ENCODE measurements around the gene NKX2-8.

Gene NKX2-8

DNA sequence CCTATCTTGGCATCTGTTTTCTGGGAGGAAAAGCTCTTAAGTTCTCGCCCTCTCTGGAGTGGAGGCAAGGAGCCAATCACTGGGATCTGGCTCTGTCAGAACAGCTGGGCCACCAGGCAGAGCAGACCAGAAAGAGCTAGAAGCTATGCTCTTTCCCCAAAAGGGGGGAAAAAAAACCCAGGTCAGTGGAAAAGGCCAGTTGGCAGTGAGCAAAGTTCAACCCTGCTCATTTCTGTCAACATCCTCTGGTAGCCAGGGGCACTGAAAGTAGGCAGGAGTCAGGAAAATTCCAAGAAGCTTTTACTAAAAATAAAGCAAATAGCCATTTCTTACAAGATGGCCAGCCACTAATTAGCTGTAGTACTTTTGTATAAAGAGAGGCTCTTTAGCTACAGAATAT, 42.6 kb upstream of the NKX2-8 start:
- TF ChIP-seq POLR2AphosphoS5 (IDR thresholded peaks at IDR 0.05; ENCODE audit: low read depth) (no peak), GABPA (IDR thresholded peaks at IDR 0.05; ENCODE audit: low read depth) (no peak)
- DNase-seq (ENCODE audit: low read depth in 1 of 2, low spot score in 1 of 2): no peak
- H3K4me3 ChIP-seq (replicated peaks; ENCODE audit: insufficient read depth, low read length): no peak overlapping the region
- H3K27me3 ChIP-seq (ENCODE audit: insufficient read depth, poor library complexity, severe bottlenecking): no peaks in the 10 kb centered on the region
- H3K27ac ChIP-seq (replicated peaks): no peak overlapping the region

DNA sequence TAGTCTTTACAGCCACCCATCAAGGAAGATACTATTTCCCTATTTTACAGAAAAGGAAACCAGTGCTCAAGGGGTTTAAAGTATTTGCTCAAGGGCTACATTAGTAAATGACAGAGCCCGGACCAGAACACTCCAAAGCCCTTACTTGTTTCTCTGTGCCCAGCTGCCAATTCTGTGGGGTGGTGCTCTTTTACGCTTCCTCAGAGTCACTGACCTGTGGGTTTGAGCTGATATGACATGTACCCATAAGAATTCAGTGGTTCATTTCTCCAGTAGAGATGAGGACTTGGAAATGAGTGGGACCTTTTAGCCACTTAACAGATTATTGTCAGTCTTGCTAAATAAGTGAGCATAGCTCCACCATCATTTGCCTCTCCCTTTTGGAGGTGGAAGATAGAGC, 37.4 kb upstream of the NKX2-8 start:
- Histone ChIP-seq H3K4me3 (replicated peaks; ENCODE audit: insufficient read depth, low read length) (no peak overlapping the region), H3K27me3 (ENCODE audit: insufficient read depth, poor library complexity, severe bottlenecking) (no peaks in the 10 kb centered on the region), H3K27ac (replicated peaks) (no peak overlapping the region)
- no peak for DNase-seq (ENCODE audit: low read depth in 1 of 2, low spot score in 1 of 2)
- TF ChIP-seq, protein P1, sequence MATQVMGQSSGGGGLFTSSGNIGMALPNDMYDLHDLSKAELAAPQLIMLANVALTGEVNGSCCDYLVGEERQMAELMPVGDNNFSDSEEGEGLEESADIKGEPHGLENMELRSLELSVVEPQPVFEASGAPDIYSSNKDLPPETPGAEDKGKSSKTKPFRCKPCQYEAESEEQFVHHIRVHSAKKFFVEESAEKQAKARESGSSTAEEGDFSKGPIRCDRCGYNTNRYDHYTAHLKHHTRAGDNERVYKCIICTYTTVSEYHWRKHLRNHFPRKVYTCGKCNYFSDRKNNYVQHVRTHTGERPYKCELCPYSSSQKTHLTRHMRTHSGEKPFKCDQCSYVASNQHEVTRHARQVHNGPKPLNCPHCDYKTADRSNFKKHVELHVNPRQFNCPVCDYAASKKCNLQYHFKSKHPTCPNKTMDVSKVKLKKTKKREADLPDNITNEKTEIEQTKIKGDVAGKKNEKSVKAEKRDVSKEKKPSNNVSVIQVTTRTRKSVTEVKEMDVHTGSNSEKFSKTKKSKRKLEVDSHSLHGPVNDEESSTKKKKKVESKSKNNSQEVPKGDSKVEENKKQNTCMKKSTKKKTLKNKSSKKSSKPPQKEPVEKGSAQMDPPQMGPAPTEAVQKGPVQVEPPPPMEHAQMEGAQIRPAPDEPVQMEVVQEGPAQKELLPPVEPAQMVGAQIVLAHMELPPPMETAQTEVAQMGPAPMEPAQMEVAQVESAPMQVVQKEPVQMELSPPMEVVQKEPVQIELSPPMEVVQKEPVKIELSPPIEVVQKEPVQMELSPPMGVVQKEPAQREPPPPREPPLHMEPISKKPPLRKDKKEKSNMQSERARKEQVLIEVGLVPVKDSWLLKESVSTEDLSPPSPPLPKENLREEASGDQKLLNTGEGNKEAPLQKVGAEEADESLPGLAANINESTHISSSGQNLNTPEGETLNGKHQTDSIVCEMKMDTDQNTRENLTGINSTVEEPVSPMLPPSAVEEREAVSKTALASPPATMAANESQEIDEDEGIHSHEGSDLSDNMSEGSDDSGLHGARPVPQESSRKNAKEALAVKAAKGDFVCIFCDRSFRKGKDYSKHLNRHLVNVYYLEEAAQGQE (IDR thresholded peaks at IDR 0.05; ENCODE audit: insufficient replicate concordance, low read depth): no peak
- TF ChIP-seq GABPA (IDR thresholded peaks at IDR 0.05; ENCODE audit: low read depth) (no peak), SPI1 (IDR thresholded peaks at IDR 0.05; ENCODE audit: borderline replicate concordance, low read depth) (no peak), POLR2AphosphoS5 (IDR thresholded peaks at IDR 0.05; ENCODE audit: low read depth) (no peak)
- TF ChIP-seq, protein P2, sequence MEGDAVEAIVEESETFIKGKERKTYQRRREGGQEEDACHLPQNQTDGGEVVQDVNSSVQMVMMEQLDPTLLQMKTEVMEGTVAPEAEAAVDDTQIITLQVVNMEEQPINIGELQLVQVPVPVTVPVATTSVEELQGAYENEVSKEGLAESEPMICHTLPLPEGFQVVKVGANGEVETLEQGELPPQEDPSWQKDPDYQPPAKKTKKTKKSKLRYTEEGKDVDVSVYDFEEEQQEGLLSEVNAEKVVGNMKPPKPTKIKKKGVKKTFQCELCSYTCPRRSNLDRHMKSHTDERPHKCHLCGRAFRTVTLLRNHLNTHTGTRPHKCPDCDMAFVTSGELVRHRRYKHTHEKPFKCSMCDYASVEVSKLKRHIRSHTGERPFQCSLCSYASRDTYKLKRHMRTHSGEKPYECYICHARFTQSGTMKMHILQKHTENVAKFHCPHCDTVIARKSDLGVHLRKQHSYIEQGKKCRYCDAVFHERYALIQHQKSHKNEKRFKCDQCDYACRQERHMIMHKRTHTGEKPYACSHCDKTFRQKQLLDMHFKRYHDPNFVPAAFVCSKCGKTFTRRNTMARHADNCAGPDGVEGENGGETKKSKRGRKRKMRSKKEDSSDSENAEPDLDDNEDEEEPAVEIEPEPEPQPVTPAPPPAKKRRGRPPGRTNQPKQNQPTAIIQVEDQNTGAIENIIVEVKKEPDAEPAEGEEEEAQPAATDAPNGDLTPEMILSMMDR (IDR thresholded peaks at IDR 0.05; ENCODE audit: insufficient read depth, low read length): no peak

DNA sequence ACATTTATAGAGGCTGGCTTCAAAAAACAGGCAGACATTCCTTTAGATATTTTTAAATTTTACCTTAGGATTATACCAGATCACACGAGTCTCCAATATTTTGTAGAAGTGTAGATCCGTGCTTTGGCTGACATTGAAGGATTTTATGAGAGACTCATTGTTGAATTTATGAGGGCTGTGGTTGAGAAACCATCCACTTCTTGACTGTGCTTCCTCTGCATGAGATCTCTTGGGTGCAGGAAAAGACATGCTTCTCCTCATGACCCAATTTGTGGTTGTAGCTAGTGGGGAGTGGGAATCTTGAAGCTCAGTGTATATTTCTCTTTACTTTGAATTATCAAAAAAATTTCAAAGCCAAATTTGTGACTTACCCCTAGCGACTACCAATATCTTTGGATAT, 36.7 kb upstream of the NKX2-8 start:
- Histone ChIP-seq H3K27ac (replicated peaks) (no peak overlapping the region), H3K4me3 (replicated peaks; ENCODE audit: insufficient read depth, low read length) (no peak overlapping the region), H3K27me3 (ENCODE audit: insufficient read depth, poor library complexity, severe bottlenecking) (no peaks in the 10 kb centered on the region)
- TF ChIP-seq, protein P1 (IDR thresholded peaks at IDR 0.05; ENCODE audit: insufficient replicate concordance, low read depth): no peak
- TF ChIP-seq, protein P2 (IDR thresholded peaks at IDR 0.05; ENCODE audit: insufficient read depth, low read length): no peak
- TF ChIP-seq POLR2AphosphoS5 (IDR thresholded peaks at IDR 0.05; ENCODE audit: low read depth) (no peak), SPI1 (IDR thresholded peaks at IDR 0.05; ENCODE audit: borderline replicate concordance, low read depth) (no peak), GABPA (IDR thresholded peaks at IDR 0.05; ENCODE audit: low read depth) (no peak)
- DNase-seq (ENCODE audit: low read depth in 1 of 2, low spot score in 1 of 2): no peak

DNA sequence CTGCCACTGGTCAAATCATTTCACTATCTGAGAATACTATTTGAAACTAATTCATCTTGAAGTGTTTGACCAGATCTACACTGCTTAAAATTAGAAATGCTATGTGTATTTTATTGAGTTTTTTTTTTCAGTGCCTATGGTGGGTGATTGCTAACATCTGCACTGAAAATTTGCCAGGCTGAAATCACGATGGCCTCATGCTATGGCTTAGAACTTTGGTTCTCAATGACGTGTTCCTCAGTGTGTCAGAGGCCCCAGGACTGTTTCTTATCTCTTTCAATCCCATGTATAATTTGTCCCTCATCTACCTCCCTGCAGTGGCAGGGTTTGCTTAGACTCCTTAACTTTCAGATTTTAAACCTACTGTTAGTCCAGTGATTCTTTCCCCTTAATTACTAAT, 36.2 kb upstream of the NKX2-8 start:
- H3K4me3 ChIP-seq (replicated peaks; ENCODE audit: insufficient read depth, low read length): no peak overlapping the region
- H3K27me3 ChIP-seq (ENCODE audit: insufficient read depth, poor library complexity, severe bottlenecking): no peaks in the 10 kb centered on the region
- no peak for DNase-seq (ENCODE audit: low read depth in 1 of 2, low spot score in 1 of 2)
- no peak overlapping the region for H3K27ac ChIP-seq (replicated peaks)
- TF ChIP-seq, protein P1 (IDR thresholded peaks at IDR 0.05; ENCODE audit: insufficient replicate concordance, low read depth): no peak
- TF ChIP-seq GABPA (IDR thresholded peaks at IDR 0.05; ENCODE audit: low read depth) (no peak), SPI1 (IDR thresholded peaks at IDR 0.05; ENCODE audit: borderline replicate concordance, low read depth) (no peak), POLR2AphosphoS5 (IDR thresholded peaks at IDR 0.05; ENCODE audit: low read depth) (no peak)
- TF ChIP-seq, protein P2 (IDR thresholded peaks at IDR 0.05; ENCODE audit: insufficient read depth, low read length): no peak
